GM23338 (cell line): ENCODE measurements around the gene PPP1R9A. TPM values are rescaled to one million over a fixed set of nuclear protein-coding genes. Genes with fewer than 3 reads are reported as not detected.

Experiments used
- ATAC-seq: fragments of 200-7000 bp; cut with Tn5 transposase; 3 replicates; pipeline ENCODE4 v1.9.1; 2020
- DNase-seq: peaks from one replicate; pipeline ENCODE4 v3.0.0-alpha.2; 2015; ENCODE audit warnings: low spot score
- H2AFZ ChIP-seq: fragments of 200-600 bp; sonication (generic); 2 replicates; pipeline ENCODE4 v1.8.0; 2016; ENCODE audit warnings: antibody characterized with exemption, mild to moderate bottlenecking, moderate library complexity
- H3F3A ChIP-seq: fragments of 200-600 bp; sonication (generic); replicated peaks from 2 replicates; pipeline ENCODE4 v1.8.0; 2017; ENCODE audit warnings: antibody characterized with exemption, mixed run types, low read depth
- H3K27ac ChIP-seq: fragments of 200-600 bp; sonication (generic); 2 replicates; pipeline ENCODE4 v1.6.1; 2016; ENCODE audit warnings: low read depth
- H3K27me3 ChIP-seq: fragments of 200-600 bp; sonication (generic); 2 replicates; pipeline ENCODE4 v1.8.0; 2016; ENCODE audit warnings: mild to moderate bottlenecking, mixed run types, moderate library complexity; ENCODE audit not compliant: insufficient read depth
- H3K36me3 ChIP-seq: fragments of 200-600 bp; sonication (generic); 2 replicates; pipeline ENCODE4 v1.8.0; 2016; ENCODE audit warnings: mild to moderate bottlenecking; ENCODE audit not compliant: insufficient read depth
- H3K4me1 ChIP-seq: fragments of 200-600 bp; sonication (generic); 2 replicates; pipeline ENCODE4 v1.8.0; 2016; ENCODE audit warnings: mild to moderate bottlenecking, moderate library complexity; ENCODE audit not compliant: insufficient read depth
- H3K4me2 ChIP-seq: fragments of 200-600 bp; sonication (generic); 2 replicates; pipeline ENCODE4 v1.7.1; 2017; ENCODE audit warnings: mixed run types
- H3K4me3 ChIP-seq: fragments of 200-600 bp; sonication (generic); 2 replicates; pipeline ENCODE4 v1.6.1; 2016; ENCODE audit warnings: mixed run types
- H3K79me2 ChIP-seq: fragments of 200-600 bp; sonication (generic); replicated peaks from 2 replicates; pipeline ENCODE4 v1.8.0; 2017; ENCODE audit warnings: mild to moderate bottlenecking; ENCODE audit not compliant: insufficient read depth
- H3K9me2 ChIP-seq: fragments of 200-600 bp; sonication (generic); 2 replicates; pipeline ENCODE4 v1.8.0; 2017; ENCODE audit not compliant: insufficient read depth
- H4K20me1 ChIP-seq: fragments of 200-600 bp; sonication (generic); replicated peaks from 2 replicates; pipeline ENCODE4 v1.8.0; 2017; ENCODE audit warnings: mild to moderate bottlenecking; ENCODE audit not compliant: insufficient read depth
- H3K27ac Mint-ChIP-seq: 2 replicates; pipeline ENCODE4 v1.8.0; 2020; ENCODE audit warnings: inconsistent platforms, mild to moderate bottlenecking, moderate library complexity, mixed read lengths
- H3K27me3 Mint-ChIP-seq: 3 replicates; pipeline ENCODE4 v1.8.0; 2022; ENCODE audit warnings: low read depth, mild to moderate bottlenecking, moderate library complexity, mixed read lengths, inconsistent platforms; ENCODE audit not compliant: insufficient read depth, poor library complexity
- H3K36me3 Mint-ChIP-seq: 3 replicates; pipeline ENCODE4 v1.8.0; 2021; ENCODE audit warnings: low read depth, mild to moderate bottlenecking, inconsistent platforms, moderate library complexity, mixed read lengths
- H3K4me1 Mint-ChIP-seq: 3 replicates; pipeline ENCODE4 v1.8.0; 2020; ENCODE audit warnings: mild to moderate bottlenecking, inconsistent platforms, mixed read lengths
- H3K4me3 Mint-ChIP-seq: 3 replicates; pipeline ENCODE4 v1.8.0; 2021; ENCODE audit warnings: moderate library complexity, mild to moderate bottlenecking, inconsistent platforms, mixed read lengths
- H3K9me3 Mint-ChIP-seq: 3 replicates; pipeline ENCODE4 v1.8.0; 2020; ENCODE audit warnings: moderate library complexity, mild to moderate bottlenecking, inconsistent platforms, mixed read lengths
- CREB1 ChIP-seq: fragments of 250-450 bp; sonication (Bioruptor Pico); IDR thresholded peaks from 2 replicates; pipeline ENCODE4 v1.5.0; 2020; ENCODE audit warnings: low read depth, mild to moderate bottlenecking, moderate library complexity
- CTCF ChIP-seq, 2 experiments: fragments of 200-600 bp in 1 of 2; sonication (generic) in 1 of 2; conservative IDR thresholded peaks; 2 replicates each; pipeline versions ENCODE4 v1.5.1 to v1.6.1; 2016 to 2017; ENCODE audit warnings: antibody characterized with exemption in 2 of 2, low read depth in 2 of 2, mild to moderate bottlenecking in 2 of 2, moderate library complexity in 1 of 2
- ETS1 ChIP-seq: IDR thresholded peaks from 2 replicates; pipeline ENCODE4 v1.6.1; 2016; ENCODE audit warnings: antibody characterized with exemption
- EZH2 ChIP-seq: fragments of 200-600 bp; sonication (generic); IDR thresholded peaks from one replicate; pipeline ENCODE4 v1.8.0; 2017; ENCODE audit warnings: antibody characterized with exemption, mild to moderate bottlenecking, low read depth; ENCODE audit not compliant: unreplicated experiment
- EZH2phosphoT487 ChIP-seq: fragments of 200-600 bp; sonication (generic); IDR thresholded peaks from one replicate; pipeline ENCODE4 v1.8.1; 2018; ENCODE audit warnings: antibody characterized with exemption; ENCODE audit not compliant: unreplicated experiment
- JUNB ChIP-seq: IDR thresholded peaks from one replicate; pipeline ENCODE4 v1.6.1; 2016; ENCODE audit warnings: antibody characterized with exemption; ENCODE audit not compliant: unreplicated experiment
- NANOG ChIP-seq: IDR thresholded peaks from 2 replicates; pipeline ENCODE4 v1.6.1; 2016; ENCODE audit warnings: antibody characterized with exemption, borderline replicate concordance
- POLR2AphosphoS5 ChIP-seq: IDR thresholded peaks from 2 replicates; pipeline ENCODE4 v1.6.1; 2016; ENCODE audit warnings: antibody characterized with exemption, low read depth
- REST ChIP-seq: IDR thresholded peaks from one replicate; pipeline ENCODE4 v1.6.1; 2018; ENCODE audit warnings: antibody characterized with exemption; ENCODE audit not compliant: unreplicated experiment
- STAT1 ChIP-seq: IDR thresholded peaks from one replicate; pipeline ENCODE4 v1.6.1; 2016; ENCODE audit warnings: antibody characterized with exemption; ENCODE audit not compliant: unreplicated experiment
- ZNF114 ChIP-seq: fragments of 250-450 bp; sonication (Bioruptor Pico); IDR thresholded peaks from 2 replicates; pipeline ENCODE4 v1.5.0; 2020; ENCODE audit warnings: mild to moderate bottlenecking, moderate library complexity
- ZNF331 ChIP-seq: fragments of 250-450 bp; sonication (Bioruptor Pico); IDR thresholded peaks from 2 replicates; pipeline ENCODE4 v1.5.0; 2020; ENCODE audit warnings: low read depth, mild to moderate bottlenecking, moderate library complexity
- ZNF462 ChIP-seq: fragments of 250-450 bp; sonication (Bioruptor Pico); IDR thresholded peaks from 2 replicates; pipeline ENCODE4 v1.5.0; 2020; ENCODE audit warnings: mild to moderate bottlenecking, moderate library complexity
- polyA plus RNA-seq: library from polyadenylated mRNA; unstranded; fragments of >200 nt; fragmentation: Nextera tagmentation; extraction: Ambion mirVana; gene quantifications from 2 replicates; pipeline ENCODE4 v1.2.1, GENCODE V29; 2016
- total RNA-seq: library from RNA; depleted of rRNA; stranded (reverse); fragments of >200 nt; shearing (Covaris generic); gene quantifications from 2 replicates; pipeline ENCODE4 v1.2.3, GENCODE V29; 2014

PPP1R9A gene
- total and polyA plus RNA-seq, 2 experiments from 2014 or later = 10.6 to 31.8 TPM

- Histone ChIP-seq H3K27ac (no peak overlapping the region), H3F3A (no peaks in the 10 kb centered on the region), H3K27me3 (no peaks in the 10 kb centered on the region), H2AFZ (no peak overlapping the region), H3K4me1 (peaks cover 8% of the 10 kb centered on the region), H3K9me2 (no peaks in the 10 kb centered on the region), H3K4me2 (no peak overlapping the region), H3K36me3 (no peaks in the 10 kb centered on the region), H3K4me3 (no peak overlapping the region), H3K79me2 (peaks cover 22% of the 10 kb centered on the region), H4K20me1 (no peaks in the 10 kb centered on the region)
- no peaks in the 10 kb centered on the region for H3K9me3 Mint-ChIP-seq
- no peaks in the 10 kb centered on the region for H3K27me3 Mint-ChIP-seq
- H3K36me3 Mint-ChIP-seq = no peaks in the 10 kb centered on the region
- no peak for DNase-seq
- peak overlapping the region; percentile 3; the same call in 1 of the 2 replicates for H3K27ac Mint-ChIP-seq
- H3K4me3 Mint-ChIP-seq = no peak overlapping the region
- no peak for ATAC-seq
- H3K4me1 Mint-ChIP-seq = peaks cover 17% of the 10 kb centered on the region
- no peak for TF ChIP-seq ZNF114
- no peak for TF ChIP-seq REST
- TF ChIP-seq JUNB = no peak
- TF ChIP-seq NANOG = no peak
- TF ChIP-seq STAT1 = no peak
- no peak for TF ChIP-seq EZH2phosphoT487
- no peak for TF ChIP-seq CTCF (conservative IDR thresholded peaks at IDR 0.05; ENCODE audit: low read depth in 2 of 2)
- TF ChIP-seq ZNF462 = no peak
- no peak for TF ChIP-seq CREB1 (CRISPR knock-in tag)
- TF ChIP-seq POLR2AphosphoS5 = no peak
- no peak for TF ChIP-seq EZH2
- no peak for TF ChIP-seq ETS1
- no peak for TF ChIP-seq ZNF331 (CRISPR knock-in tag)
Measured at GRCh38 chr7:94973844-94974243, 66.5 kb downstream of the PPP1R9A start.
